Astrocyte (in vitro differentiated cells and primary cell): Measurements from ENCODE around the gene KRT7.

Source experiments
- CTCF ChIP-seq: IDR thresholded peaks from 2 replicates; pipeline ENCODE4 v1.5.1; 2011; ENCODE audit warnings: low read depth, mild to moderate bottlenecking, inconsistent platforms, low read length, moderate library complexity; ENCODE audit not compliant: insufficient read depth
- EZH2 ChIP-seq: IDR thresholded peaks from 2 replicates; pipeline ENCODE4 v1.6.1; 2012; ENCODE audit warnings: mild to moderate bottlenecking, low read length, inconsistent platforms; ENCODE audit not compliant: insufficient read depth

GRCh38 chr12:52200086-52200780, 32.8 kb upstream of the KRT7 start:
- TF ChIP-seq CTCF, result no peak
- TF ChIP-seq EZH2, result no peak
